OCI-LY7 (cell line): ENCODE results near the gene HBB. TPM values are rescaled to one million over a fixed set of nuclear protein-coding genes. Genes with fewer than 3 reads are reported as not detected.

Experiments
- BruUV-seq: library from RNA; stranded (reverse); fragments of 400-500 nt; replicated peaks from 2 replicates; lab custom pipeline; 2021; lab: Mats Ljungman, UMichigan
- CTCF ChIA-PET: fragments of 300-600 bp; sonication (Branson Sonifier 250); formaldehyde crosslinking; loops from one replicate; lab custom pipeline; 2022; ENCODE audit warnings: antibody characterized with exemption; ENCODE audit not compliant: unreplicated experiment; lab: Charles Lee
- POLR2A ChIA-PET: fragments of 300-600 bp; sonication (Branson Sonifier 250); formaldehyde crosslinking; loops from one replicate; lab custom pipeline; 2022; ENCODE audit warnings: antibody characterized with exemption; lab: Charles Lee
- DNase-seq: peaks from one replicate; pipeline ENCODE4 v3.0.0-alpha.2; 2015; ENCODE audit warnings: low spot score
- H2AFZ ChIP-seq: fragments of 200-600 bp; sonication (generic), shearing (Covaris generic); 2 replicates; pipeline ENCODE4 v1.6.1; 2014; ENCODE audit warnings: mild to moderate bottlenecking, antibody characterized with exemption, low read length, moderate library complexity
- H3K27ac ChIP-seq: fragments of 200-600 bp; sonication (generic); 2 replicates; pipeline ENCODE4 v1.5.1; 2014; ENCODE audit warnings: mixed run types, low read depth, mild to moderate bottlenecking, moderate library complexity, low read length, inconsistent platforms; ENCODE audit not compliant: poor library complexity, severe bottlenecking
- H3K36me3 ChIP-seq: fragments of 200-600 bp; sonication (generic); 2 replicates; pipeline ENCODE4 v1.6.1; 2014; ENCODE audit warnings: mild to moderate bottlenecking, antibody characterized with exemption, low read length, moderate library complexity, mixed read lengths; ENCODE audit not compliant: insufficient read depth
- H3K4me1 ChIP-seq: fragments of 200-600 bp; sonication (generic); 2 replicates; pipeline ENCODE4 v1.5.1; 2014; ENCODE audit warnings: mild to moderate bottlenecking, low read length; ENCODE audit not compliant: insufficient read depth, poor library complexity, severe bottlenecking
- H3K4me2 ChIP-seq: fragments of 200-600 bp; sonication (generic); 2 replicates; pipeline ENCODE4 v1.6.1; 2014; ENCODE audit warnings: mild to moderate bottlenecking, low read length
- H3K4me3 ChIP-seq: fragments of 200-600 bp; sonication (generic); 2 replicates; pipeline ENCODE4 v1.5.1; 2014; ENCODE audit warnings: mild to moderate bottlenecking, low read depth, low read length; ENCODE audit not compliant: poor library complexity, severe bottlenecking
- H3K79me2 ChIP-seq: fragments of 200-600 bp; sonication (generic); 2 replicates; pipeline ENCODE4 v1.6.1; 2016; ENCODE audit warnings: low read depth, mild to moderate bottlenecking, low read length, moderate library complexity, mixed read lengths; ENCODE audit not compliant: insufficient read depth
- H3K9me2 ChIP-seq: fragments of 200-600 bp; sonication (generic); 2 replicates; pipeline ENCODE4 v1.6.1; 2016; ENCODE audit warnings: mild to moderate bottlenecking, low read length, mixed read lengths; ENCODE audit not compliant: insufficient read depth
- H3K9me3 ChIP-seq: fragments of 200-600 bp; sonication (generic); 2 replicates; pipeline ENCODE4 v1.6.1; 2014; ENCODE audit warnings: mild to moderate bottlenecking, mixed run types, low read length, mixed read lengths
- H4K20me1 ChIP-seq: fragments of 200-600 bp; sonication (generic); 2 replicates; pipeline ENCODE4 v1.6.1; 2014; ENCODE audit warnings: mild to moderate bottlenecking, antibody characterized with exemption, low read length, moderate library complexity, mixed read lengths; ENCODE audit not compliant: insufficient read depth
- CTCF ChIP-seq: fragments of 200-600 bp; sonication (generic); conservative IDR thresholded peaks from 2 replicates; pipeline ENCODE4 v1.5.1; 2014; ENCODE audit warnings: mild to moderate bottlenecking, antibody characterized with exemption, low read length, moderate library complexity, mixed read lengths
- EZH2phosphoT487 ChIP-seq: fragments of 200-600 bp; sonication (generic); IDR thresholded peaks from 2 replicates; pipeline ENCODE4 v1.6.1; 2018; ENCODE audit warnings: low read depth, borderline replicate concordance, mild to moderate bottlenecking, mixed run types, antibody characterized with exemption, low read length, moderate library complexity, mixed read lengths
- intact Hi-C: fragments of 100-400 bp; cut with micrococcal nuclease; formaldehyde crosslinking; loops from one replicate; pipeline ENCODE4 v1.10.0; 2022; ENCODE audit not compliant: unreplicated experiment
- total RNA-seq, 2 experiments: library from RNA; depleted of rRNA in 1 of 2; stranded (reverse); fragments of >200 nt in 1 of 2; shearing (Covaris generic) in 1 of 2; gene quantifications; 2 replicates each; pipeline ENCODE4 v1.2.3, GENCODE V29; 2014 to 2022

The HBB gene
- total RNA-seq, 2 experiments from 2014 or later, result not detected

GRCh38 chr11:5210376-5210885 is 16.4 kb downstream of the HBB start:
- TF ChIP-seq EZH2phosphoT487 (no peak), CTCF (no peak)
- H4K20me1 ChIP-seq, result no peaks in the 10 kb centered on the region
- no peaks in the 10 kb centered on the region for H3K4me1 ChIP-seq
- CTCF ChIA-PET, result no interaction called here
- no peak overlapping the region for H2AFZ ChIP-seq
- H3K79me2 ChIP-seq, result no peaks in the 10 kb centered on the region
- no peaks in the 10 kb centered on the region for H3K9me3 ChIP-seq
- BruUV-seq, result no TSS peak
- H3K4me3 ChIP-seq, result no peak overlapping the region
- no peak overlapping the region for H3K27ac ChIP-seq
- H3K9me2 ChIP-seq, result no peaks in the 10 kb centered on the region
- DNase-seq, result no peak
- no peaks in the 10 kb centered on the region for H3K36me3 ChIP-seq
- no peak overlapping the region for H3K4me2 ChIP-seq
- POLR2A ChIA-PET, result no interaction called here
- intact Hi-C loops, result no loop called here

GRCh38 chr11:5204787-5205186 is 22.1 kb downstream of the HBB start:
- Histone ChIP-seq H4K20me1 (no peaks in the 10 kb centered on the region), H3K27ac (no peak overlapping the region), H3K4me1 (no peaks in the 10 kb centered on the region), H3K9me3 (no peaks in the 10 kb centered on the region), H3K4me3 (no peak overlapping the region), H3K36me3 (no peaks in the 10 kb centered on the region), H3K4me2 (no peak overlapping the region), H3K79me2 (no peaks in the 10 kb centered on the region), H2AFZ (no peak overlapping the region), H3K9me2 (no peaks in the 10 kb centered on the region)
- BruUV-seq, result no TSS peak
- intact Hi-C loops, result no loop called here
- CTCF ChIA-PET, result no interaction called here
- POLR2A ChIA-PET, result no interaction called here
- peak; percentile 53 for TF ChIP-seq CTCF
- TF ChIP-seq EZH2phosphoT487, result no peak
- peak; percentile 7 for DNase-seq

GRCh38 chr11:5203366-5203765 is 23.5 kb downstream of the HBB start:
- no peaks in the 10 kb centered on the region for H3K4me1 ChIP-seq
- no peaks in the 10 kb centered on the region for H4K20me1 ChIP-seq
- H3K27ac ChIP-seq, result no peak overlapping the region
- no peak for TF ChIP-seq CTCF
- TF ChIP-seq EZH2phosphoT487, result no peak
- no peaks in the 10 kb centered on the region for H3K9me3 ChIP-seq
- no peak overlapping the region for H3K4me2 ChIP-seq
- CTCF ChIA-PET, result no interaction called here
- H3K36me3 ChIP-seq, result no peaks in the 10 kb centered on the region
- intact Hi-C loops, result no loop called here
- POLR2A ChIA-PET, result no interaction called here
- DNase-seq, result no peak
- no peaks in the 10 kb centered on the region for H3K79me2 ChIP-seq
- no TSS peak for BruUV-seq
- H2AFZ ChIP-seq, result no peak overlapping the region
- no peaks in the 10 kb centered on the region for H3K9me2 ChIP-seq
- no peak overlapping the region for H3K4me3 ChIP-seq
